ENCODE data around the gene SAMD15. TPM values are rescaled to one million over a fixed set of nuclear protein-coding genes. Genes with fewer than 3 reads are reported as not detected.
"Not testable (repeated sequence)": the region's sequence is repeated elsewhere in the genome, so short reads cannot be mapped to it uniquely, and the experiment has no call there.

The SAMD15 gene
- total and polyA plus RNA-seq, 2 donors (not counting 3 experiments of a cell fraction or from before 2014, with no cell fraction given), result 0.10 to 1.1 TPM

- dilution Hi-C loops (cut with MboI; ENCODE audit: extremely low pct_ligation_motif_present, low sequenced_read_pairs), result no loop called here
- TF ChIP-seq POLR2A (IDR thresholded peaks at IDR 0.05; ENCODE audit: low read depth, low read length), result no peak
- TF ChIP-seq CTCF (IDR thresholded peaks at IDR 0.05; ENCODE audit: extremely low read depth in 1 of 2, insufficient read depth in 1 of 2, low read depth in 1 of 2, low read length in 2 of 2), result peak in 1 of 2 donors; percentile 11
- no peak for TF ChIP-seq MAX (IDR thresholded peaks at IDR 0.05; ENCODE audit: insufficient read depth, insufficient read length)
- H4K20me1 ChIP-seq (replicated peaks; ENCODE audit: control insufficient read depth, extremely low read depth, insufficient read depth, low read length), result no peaks in the 10 kb centered on the region
- no peaks in the 10 kb centered on the region for H3K36me3 ChIP-seq (ENCODE audit: control insufficient read depth in 2 of 2, extremely low read depth in 1 of 2, insufficient read depth in 2 of 2, low read length in 2 of 2)
- no peaks in the 10 kb centered on the region for H3K9me1 ChIP-seq (replicated peaks; ENCODE audit: control insufficient read depth, extremely low read depth, insufficient read depth, low read length)
- no peaks in the 10 kb centered on the region for H3K9me3 ChIP-seq (replicated peaks; ENCODE audit: control insufficient read depth, insufficient read depth, low read length)
- H3K4me1 ChIP-seq (ENCODE audit: control insufficient read depth, extremely low read depth, insufficient read depth, low read length), result no peaks in the 10 kb centered on the region
- no peak overlapping the region for H3K4me3 ChIP-seq (replicated peaks in 1 of 3; ENCODE audit: insufficient read depth in 1 of 3, low read depth in 1 of 3, low read length in 3 of 3)
- H3K4me2 ChIP-seq (ENCODE audit: insufficient read depth, low read length), result no peak overlapping the region
- CTCF ChIA-PET, result interaction anchor here (0.7 to 1.0 kb wide), 2 partner anchors 256 to 536 kb away, joined by 3 read pairs; no protein-coding TSS in a partner anchor
- BruUV-seq (replicated peaks), result no TSS peak
- no peaks in the 10 kb centered on the region for H3K27me3 ChIP-seq (ENCODE audit: control insufficient read depth in 2 of 2, insufficient read depth in 2 of 2, low read length in 2 of 2)
- no peak overlapping the region for H3K9ac ChIP-seq (replicated peaks; ENCODE audit: extremely low read depth, insufficient read depth, low read length)
- no peak overlapping the region for H2AFZ ChIP-seq (ENCODE audit: low read depth, low read length)
- FAIRE-seq, result no peak
- POLR2A ChIA-PET, result no interaction called here
- no peaks in the 10 kb centered on the region for H3K79me2 ChIP-seq (ENCODE audit: control insufficient read depth, insufficient read depth, low read length)
- DNase-seq (ENCODE audit: low read depth, low spot score), result no peak
- intact Hi-C loops (cut with micrococcal nuclease), result no loop called here
- no peak overlapping the region for H3K27ac ChIP-seq (ENCODE audit: insufficient read depth, low read depth, low read length)
Observed at GRCh38 chr14:77409131-77409533, 32.0 kb downstream of the SAMD15 start.

- H3K79me2 ChIP-seq (ENCODE audit: control insufficient read depth, insufficient read depth, low read length); H2AFZ ChIP-seq (ENCODE audit: low read depth, low read length); H3K36me3 ChIP-seq (ENCODE audit: control insufficient read depth in 2 of 2, extremely low read depth in 1 of 2, insufficient read depth in 2 of 2, low read length in 2 of 2); H3K4me3 ChIP-seq (replicated peaks in 1 of 3; ENCODE audit: insufficient read depth in 1 of 3, low read depth in 1 of 3, low read length in 3 of 3); H3K9me3 ChIP-seq (replicated peaks; ENCODE audit: control insufficient read depth, insufficient read depth, low read length); H3K27ac ChIP-seq (ENCODE audit: insufficient read depth, low read depth, low read length); dilution Hi-C loops (cut with MboI; ENCODE audit: extremely low pct_ligation_motif_present, low sequenced_read_pairs); H3K9ac ChIP-seq (replicated peaks; ENCODE audit: extremely low read depth, insufficient read depth, low read length); H3K4me1 ChIP-seq (ENCODE audit: control insufficient read depth, extremely low read depth, insufficient read depth, low read length); BruUV-seq (replicated peaks); H4K20me1 ChIP-seq (replicated peaks; ENCODE audit: control insufficient read depth, extremely low read depth, insufficient read depth, low read length); DNase-seq (ENCODE audit: low read depth, low spot score); H3K27me3 ChIP-seq (ENCODE audit: control insufficient read depth in 2 of 2, insufficient read depth in 2 of 2, low read length in 2 of 2); intact Hi-C loops (cut with micrococcal nuclease); FAIRE-seq; CTCF ChIA-PET; H3K9me1 ChIP-seq (replicated peaks; ENCODE audit: control insufficient read depth, extremely low read depth, insufficient read depth, low read length); POLR2A ChIA-PET; H3K4me2 ChIP-seq (ENCODE audit: insufficient read depth, low read length): not testable (repeated sequence)
Observed at GRCh38 chr14:77415403-77416030, 38.3 kb downstream of the SAMD15 start.

- H3K27ac ChIP-seq (ENCODE audit: insufficient read depth, low read depth, low read length); H3K9me1 ChIP-seq (replicated peaks; ENCODE audit: control insufficient read depth, extremely low read depth, insufficient read depth, low read length); BruUV-seq (replicated peaks); H3K4me1 ChIP-seq (ENCODE audit: control insufficient read depth, extremely low read depth, insufficient read depth, low read length); H3K9ac ChIP-seq (replicated peaks; ENCODE audit: extremely low read depth, insufficient read depth, low read length); H3K36me3 ChIP-seq (ENCODE audit: control insufficient read depth in 2 of 2, extremely low read depth in 1 of 2, insufficient read depth in 2 of 2, low read length in 2 of 2); POLR2A ChIA-PET; H2AFZ ChIP-seq (ENCODE audit: low read depth, low read length); H3K4me3 ChIP-seq (replicated peaks in 1 of 3; ENCODE audit: insufficient read depth in 1 of 3, low read depth in 1 of 3, low read length in 3 of 3); CTCF ChIA-PET; H3K27me3 ChIP-seq (ENCODE audit: control insufficient read depth in 2 of 2, insufficient read depth in 2 of 2, low read length in 2 of 2); FAIRE-seq; H3K4me2 ChIP-seq (ENCODE audit: insufficient read depth, low read length); dilution Hi-C loops (cut with MboI; ENCODE audit: extremely low pct_ligation_motif_present, low sequenced_read_pairs); H3K9me3 ChIP-seq (replicated peaks; ENCODE audit: control insufficient read depth, insufficient read depth, low read length); H4K20me1 ChIP-seq (replicated peaks; ENCODE audit: control insufficient read depth, extremely low read depth, insufficient read depth, low read length); H3K79me2 ChIP-seq (ENCODE audit: control insufficient read depth, insufficient read depth, low read length); DNase-seq (ENCODE audit: low read depth, low spot score); intact Hi-C loops (cut with micrococcal nuclease): not testable (repeated sequence)
Observed at GRCh38 chr14:77416098-77416497, 38.9 kb downstream of the SAMD15 start.

All from endothelial cell of umbilical vein (primary cell).